HG03571 (cell line): ENCODE results near the gene GLP2R.

ENCODE experiments used
- ATAC-seq: cut with Tn5 transposase; IDR thresholded peaks from one replicate; pipeline ENCODE4 v1.9.1; 2021; ENCODE audit not compliant: unreplicated experiment

GLP2R gene

GRCh38 chr17:9897372-9897968, 71.7 kb downstream of the GLP2R start:
- ATAC-seq: no peak

- ATAC-seq: no peak
Observed at GRCh38 chr17:9898812-9899211, 73.1 kb downstream of the GLP2R start.

GRCh38 chr17:9899280-9900043, 73.7 kb downstream of the GLP2R start:
- ATAC-seq: no peak

- ATAC-seq: no peak
Observed at GRCh38 chr17:9900044-9900594, 74.4 kb downstream of the GLP2R start.

- no peak for ATAC-seq
Observed at GRCh38 chr17:9900784-9901183, 75.1 kb downstream of the GLP2R start.

GRCh38 chr17:9902120-9902519, 76.4 kb downstream of the GLP2R start:
- ATAC-seq: no peak

GRCh38 chr17:9904277-9905077, 78.8 kb downstream of the GLP2R start:
- no peak for ATAC-seq

GRCh38 chr17:9905078-9905415, 79.3 kb downstream of the GLP2R start, which contains the start of gene RCVRN:
Gene RCVRN (minus strand): TSS chr17:9905271. CDS start chr17:9905180, 91 bp downstream.
- ATAC-seq: no peak

GRCh38 chr17:9905902-9906301, 80.2 kb downstream of the GLP2R start:
- ATAC-seq: no peak

GRCh38 chr17:9906616-9907015, 80.9 kb downstream of the GLP2R start:
- ATAC-seq: no peak

GRCh38 chr17:9907131-9907530, 81.4 kb downstream of the GLP2R start:
- ATAC-seq: no peak

GRCh38 chr17:9907883-9908648, 82.3 kb downstream of the GLP2R start:
- no peak for ATAC-seq

- no peak for ATAC-seq
Observed at GRCh38 chr17:9908649-9909042, 82.9 kb downstream of the GLP2R start.

- no peak for ATAC-seq
Observed at GRCh38 chr17:9911089-9911488, 85.4 kb downstream of the GLP2R start.

- ATAC-seq: no peak
Observed at GRCh38 chr17:9912121-9913099, 86.7 kb downstream of the GLP2R start.

- no peak for ATAC-seq
Observed at GRCh38 chr17:9913476-9913875, 87.8 kb downstream of the GLP2R start.

GRCh38 chr17:9916108-9916507, 90.4 kb downstream of the GLP2R start:
- ATAC-seq: no peak

GRCh38 chr17:9917131-9917530, 91.4 kb downstream of the GLP2R start:
- ATAC-seq: no peak

- ATAC-seq: no peak
Observed at GRCh38 chr17:9917801-9918200, 92.1 kb downstream of the GLP2R start.

- no peak for ATAC-seq
Observed at GRCh38 chr17:9918352-9918751, 92.6 kb downstream of the GLP2R start.
